ENCODE results near the gene GPATCH2L. TPM values are rescaled to one million over a fixed set of nuclear protein-coding genes. Genes with fewer than 3 reads are reported as not detected.

The GPATCH2L gene
- total RNA-seq, 1 donor from 2014 or later = 43.5 TPM

DNA sequence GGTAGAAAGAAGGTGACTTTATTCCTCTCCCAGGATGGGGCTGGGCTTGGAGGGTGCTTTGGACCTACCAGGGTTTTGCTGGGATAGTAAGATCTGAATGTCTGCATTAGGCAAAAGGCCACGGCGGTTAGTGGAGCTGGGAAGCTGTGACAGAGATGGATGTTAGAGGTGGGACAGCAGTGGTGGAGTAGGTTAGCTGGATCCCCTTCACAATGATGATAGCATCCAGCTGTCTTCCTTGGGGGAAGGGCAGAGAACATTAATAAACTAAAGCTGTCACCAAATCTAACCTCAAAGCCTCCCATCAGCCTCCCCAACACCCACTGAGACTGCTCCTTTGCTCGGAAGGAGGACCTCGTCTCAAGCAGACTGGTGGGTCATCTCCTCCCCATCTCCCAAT is 104.8 kb downstream of the GPATCH2L start:
- DNase-seq (ENCODE audit: low spot score) = no peak

DNA sequence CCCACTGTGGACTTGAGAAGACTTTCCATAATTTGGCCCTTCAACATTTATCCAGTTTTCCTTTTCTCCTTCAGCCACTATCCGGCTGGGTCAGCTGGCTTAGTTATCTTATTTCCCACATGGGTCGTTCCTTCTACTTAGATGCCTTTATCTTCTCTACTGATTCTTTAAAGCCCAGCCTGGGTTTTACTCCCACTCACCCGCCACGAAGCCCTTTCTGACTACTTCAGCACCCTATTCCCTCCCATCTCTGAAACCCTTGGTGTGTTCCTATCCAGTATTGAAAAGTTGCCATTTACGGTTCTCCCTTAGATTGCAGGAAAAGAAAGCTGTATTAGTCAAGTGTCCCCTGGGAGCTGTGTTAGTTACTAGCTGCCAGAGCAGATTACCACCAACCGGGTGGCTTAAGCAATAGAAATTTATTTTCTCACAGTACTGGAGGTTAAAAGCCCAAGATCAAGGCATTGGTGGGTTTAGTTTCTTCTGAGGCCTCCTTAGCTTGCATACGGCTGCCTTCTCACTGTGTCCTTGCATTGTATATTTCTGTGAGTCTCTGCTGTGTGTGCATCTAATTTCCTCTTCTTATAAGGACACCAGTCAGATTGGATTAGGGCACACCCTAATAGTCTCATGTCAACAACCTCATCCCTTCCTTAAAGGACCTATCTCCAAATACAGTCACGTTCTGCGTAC is 105.5 kb downstream of the GPATCH2L start:
- no peak for DNase-seq (ENCODE audit: low spot score)

DNA sequence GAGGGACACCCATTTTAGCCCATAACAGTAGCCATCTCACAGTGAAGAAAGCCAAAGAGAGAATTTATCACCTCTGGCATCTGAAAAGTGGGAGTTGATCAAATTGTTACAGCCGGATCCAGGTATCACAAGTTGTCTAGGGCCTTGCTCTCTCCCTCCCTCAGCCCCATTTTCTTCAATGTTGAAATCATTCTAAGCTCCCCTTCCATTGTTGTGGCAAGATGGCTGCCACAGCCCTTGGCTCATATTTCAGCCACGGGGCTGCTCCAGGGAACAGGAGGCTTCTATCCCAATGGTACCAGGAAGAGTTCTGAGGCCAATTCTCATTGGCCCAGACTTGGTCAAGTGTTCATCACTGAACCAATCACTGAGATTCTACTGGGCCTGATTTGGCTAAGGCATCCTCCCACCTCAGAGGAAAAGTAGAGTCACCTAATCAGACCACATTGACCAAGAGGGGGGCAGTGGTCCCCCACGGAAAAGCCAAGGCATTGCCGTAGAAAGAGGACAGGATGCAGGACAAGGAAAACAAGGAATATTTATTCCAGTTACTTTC is 106.2 kb downstream of the GPATCH2L start:
- DNase-seq (ENCODE audit: low spot score) = no peak

DNA sequence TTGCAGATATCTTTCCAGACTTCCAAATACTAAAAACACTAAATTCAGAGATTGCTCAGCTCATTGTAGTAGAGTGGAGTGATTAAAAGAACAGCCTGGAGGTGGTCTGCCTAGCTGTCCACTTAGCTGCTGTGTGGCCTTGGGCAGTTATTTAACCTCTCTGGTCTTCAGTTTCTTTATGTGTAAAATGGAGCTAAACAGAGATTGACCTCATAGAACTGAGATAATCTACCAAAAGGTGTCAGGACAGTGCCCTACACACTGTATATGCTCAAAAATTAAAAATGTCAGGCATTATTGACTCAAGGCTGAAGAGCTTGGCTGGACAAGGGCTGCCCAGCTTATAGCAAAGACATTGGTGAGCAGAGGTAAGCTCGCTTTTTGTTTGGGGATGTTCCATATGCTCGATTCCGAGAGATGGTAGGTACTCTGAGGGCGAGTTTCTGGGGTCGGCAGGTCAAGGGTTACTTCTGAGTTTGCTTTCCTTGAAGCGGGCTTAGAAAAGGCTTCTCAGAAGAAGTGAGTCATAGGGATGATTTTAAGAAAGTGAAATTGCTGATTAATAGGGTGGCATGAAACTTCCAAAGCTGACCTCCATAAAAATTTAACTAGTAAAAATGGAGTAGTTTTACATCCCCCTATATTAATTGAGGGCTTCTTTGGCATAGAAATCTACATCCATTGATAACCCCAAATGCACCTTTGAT is 107.5 kb downstream of the GPATCH2L start:
- no peak for DNase-seq (ENCODE audit: low spot score)

DNA sequence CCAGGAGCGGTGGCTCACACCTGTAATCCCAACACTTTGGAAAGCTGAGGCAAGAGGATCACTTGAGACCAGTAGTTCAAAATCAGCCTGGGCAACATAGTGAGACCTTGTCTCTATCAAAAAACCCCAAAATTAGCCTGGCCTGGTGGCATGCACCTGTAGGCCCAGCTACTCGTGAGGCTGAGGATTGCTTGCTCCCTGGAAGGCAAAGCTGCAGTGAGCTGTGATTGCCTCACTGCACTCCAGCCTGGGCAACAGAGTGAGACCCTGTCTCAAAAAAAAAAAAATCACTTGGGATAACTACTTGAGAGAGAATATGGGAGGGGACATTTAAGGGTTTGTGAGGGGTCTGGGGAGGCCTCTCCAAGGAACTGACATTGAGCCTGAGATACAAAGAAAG is 109.0 kb downstream of the GPATCH2L start:
- no peak for DNase-seq (ENCODE audit: low spot score)

DNA sequence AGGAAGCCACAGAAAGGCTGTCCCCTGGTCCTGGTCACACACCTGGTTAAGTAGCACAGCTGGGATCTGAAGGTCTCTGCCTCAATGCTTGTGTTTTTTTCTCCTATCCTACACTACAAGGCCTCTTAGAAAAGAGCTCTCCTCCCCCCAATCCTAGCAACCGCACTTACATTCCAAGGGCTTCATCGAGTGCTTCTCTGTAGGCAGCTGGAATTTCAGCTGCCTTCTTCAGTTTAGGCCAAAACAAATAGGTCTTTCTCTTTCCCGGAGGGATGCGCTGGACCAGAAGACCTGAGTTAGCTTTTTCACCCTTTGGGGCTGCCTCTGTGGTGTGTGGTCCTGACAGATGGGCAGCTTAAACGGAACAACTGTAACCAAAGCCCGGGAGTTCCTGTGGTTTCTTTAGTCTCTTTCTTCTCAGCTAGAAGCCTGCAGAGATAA is 109.7 kb downstream of the GPATCH2L start:
- no peak for DNase-seq (ENCODE audit: low spot score)

DNA sequence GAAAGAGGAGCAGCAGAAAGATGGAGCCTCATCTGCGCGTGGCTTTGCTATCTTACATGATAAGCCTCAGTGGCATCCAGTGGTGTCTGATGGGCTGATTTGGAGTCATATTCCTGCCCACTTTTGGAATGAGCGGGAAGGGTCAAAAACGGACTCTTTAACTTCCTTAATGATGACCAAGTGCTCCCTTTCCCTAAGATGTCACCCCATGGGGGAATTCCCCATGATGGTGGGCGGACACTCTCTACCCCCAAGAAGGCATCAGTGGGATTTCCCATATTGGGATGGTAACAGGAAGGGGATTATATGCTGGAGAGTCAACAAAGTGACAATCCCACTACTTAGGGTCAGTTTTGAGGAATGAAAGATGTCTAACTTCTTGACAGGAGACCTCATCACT is 110.9 kb downstream of the GPATCH2L start:
- no peak for DNase-seq (ENCODE audit: low spot score)

Other genes starting within 250 kb of the GPATCH2L start
- gene TGFB3, start 169.9 kb upstream of the GPATCH2L start, total RNA-seq = 57.9 TPM
- gene IFT43, start 166.2 kb upstream of the GPATCH2L start, total RNA-seq = 42.6 TPM
- gene ESRRB, start 224.2 kb downstream of the GPATCH2L start, total RNA-seq = 0.40 TPM

Measured in mucosa of gallbladder (tissue), 1 donor.